GM12872 (cell line): ENCODE data around the gene LHX5.

Source experiments
- CTCF ChIP-seq: IDR thresholded peaks from 3 replicates; pipeline ENCODE4 v1.5.1; 2011; ENCODE audit warnings: low read depth, mild to moderate bottlenecking, low read length, moderate library complexity; ENCODE audit not compliant: insufficient read depth

Gene LHX5

GRCh38 chr12:113436586-113436985 lies 35.1 kb downstream of the LHX5 start:
- TF ChIP-seq CTCF, result no peak

GRCh38 chr12:113435367-113435766 lies 36.3 kb downstream of the LHX5 start:
- TF ChIP-seq CTCF, result no peak

- TF ChIP-seq CTCF, result no peak
Measured at GRCh38 chr12:113432986-113433385, 38.7 kb downstream of the LHX5 start.

GRCh38 chr12:113428482-113428881 lies 43.2 kb downstream of the LHX5 start:
- TF ChIP-seq CTCF, result no peak

GRCh38 chr12:113427882-113428281 lies 43.8 kb downstream of the LHX5 start:
- no peak for TF ChIP-seq CTCF

- no peak for TF ChIP-seq CTCF
Measured at GRCh38 chr12:113425960-113426453, 45.7 kb downstream of the LHX5 start.

- peak; percentile 88 for TF ChIP-seq CTCF
Measured at GRCh38 chr12:113424915-113425823, 46.5 kb downstream of the LHX5 start.
